HG02943 (cell line): ENCODE measurements around the gene ATP6V1E1.

Experiments
- ATAC-seq: cut with Tn5 transposase; IDR thresholded peaks from one replicate; pipeline ENCODE4 v1.9.1; 2021; ENCODE audit warnings: mild to moderate bottlenecking, low read depth, moderate library complexity; ENCODE audit not compliant: unreplicated experiment

ATP6V1E1 gene

GRCh38 chr22:17634696-17635095, 6.1 kb upstream of the ATP6V1E1 start:
- no peak for ATAC-seq

DNA sequence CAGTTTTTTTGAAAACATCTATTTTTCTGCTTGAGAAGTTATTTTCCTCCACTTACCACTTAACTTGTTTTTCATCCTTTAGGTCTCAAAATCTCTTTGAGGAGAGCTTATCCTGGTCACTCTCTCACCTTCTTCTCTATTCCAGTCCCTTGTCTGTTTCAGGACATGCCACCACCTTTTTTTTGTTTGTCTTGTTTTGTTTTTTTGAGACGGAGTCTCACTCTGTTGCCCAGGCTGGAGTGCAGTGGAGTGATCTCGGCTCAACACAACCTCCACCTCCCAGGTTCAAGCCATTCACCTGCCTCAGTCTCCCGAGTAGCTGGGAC, 5.4 kb upstream of the ATP6V1E1 start:
- ATAC-seq = no peak

- ATAC-seq = no peak
Observed at GRCh38 chr22:17633217-17633997, 4.9 kb upstream of the ATP6V1E1 start.

DNA sequence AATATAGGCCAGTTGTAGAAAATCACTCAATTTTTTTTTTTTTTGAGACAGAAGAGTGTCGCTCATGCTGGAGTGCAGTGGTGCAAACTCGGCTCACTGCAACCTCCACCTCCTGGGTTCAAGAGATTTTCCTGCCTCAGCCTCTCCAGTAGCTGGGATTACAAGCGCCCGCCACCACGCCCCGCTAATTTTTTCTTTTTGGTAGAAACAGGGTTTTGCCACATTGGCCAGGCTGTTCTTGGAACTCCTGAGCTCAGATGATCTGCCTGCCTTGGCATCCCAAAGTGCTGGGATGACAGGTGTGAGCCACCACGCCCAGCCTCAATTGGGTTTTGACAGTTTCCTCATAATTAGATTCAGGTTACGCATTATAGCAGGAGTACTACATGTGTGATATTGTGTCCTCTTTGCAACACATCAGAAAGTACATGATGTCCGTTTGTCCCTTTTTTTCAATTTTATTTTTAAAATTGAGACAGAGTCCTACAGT, 2.6 kb upstream of the ATP6V1E1 start:
- ATAC-seq = no peak

DNA sequence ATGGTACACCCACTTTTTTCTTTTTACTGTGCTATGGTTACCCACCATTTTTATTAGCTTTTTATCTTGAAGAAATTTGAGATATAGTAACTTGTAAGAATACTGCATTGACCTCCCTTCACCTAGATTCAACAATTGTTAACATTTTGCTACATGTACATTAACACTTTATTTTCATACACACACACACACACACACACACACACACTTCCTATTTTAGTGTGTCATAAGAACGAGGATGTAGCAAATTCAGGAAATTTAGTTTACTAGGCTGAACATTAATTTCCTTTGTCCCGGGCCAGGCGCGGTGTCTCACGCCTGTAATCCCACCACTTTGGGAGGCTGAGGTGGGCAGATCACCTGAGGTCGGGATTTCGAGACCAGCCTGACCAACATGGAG, 1.1 kb upstream of the ATP6V1E1 start:
- ATAC-seq = no peak

- ATAC-seq = no peak
Observed at GRCh38 chr22:17629173-17629489, 582 bp upstream of the ATP6V1E1 start.

DNA sequence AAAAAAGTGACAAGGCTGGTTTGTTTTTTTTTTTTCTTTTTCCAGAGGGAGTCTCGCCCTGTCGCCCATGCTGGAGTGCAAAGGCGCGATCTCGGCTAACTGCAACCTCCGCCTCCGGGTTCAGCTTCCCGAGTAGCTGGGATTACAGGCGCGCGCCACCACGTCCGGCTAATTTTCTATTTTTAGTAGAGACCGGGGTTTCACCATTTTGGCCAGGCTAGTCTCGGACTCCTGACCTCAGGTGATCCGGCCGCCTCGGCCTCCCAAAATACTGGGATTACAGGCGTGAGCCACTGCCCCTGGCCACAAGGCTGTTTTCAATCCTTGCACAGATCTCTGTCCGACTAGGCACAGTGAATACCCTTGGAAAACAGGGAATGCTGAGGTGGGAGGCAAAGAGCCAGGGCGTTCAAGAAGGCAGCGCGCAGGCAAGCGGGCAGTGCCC, 566 bp downstream of the ATP6V1E1 start:
- no peak for ATAC-seq

GRCh38 chr22:17613280-17613679, 15.3 kb downstream of the ATP6V1E1 start:
- ATAC-seq = no peak

- no peak for ATAC-seq
Observed at GRCh38 chr22:17612057-17612456, 16.5 kb downstream of the ATP6V1E1 start.

DNA sequence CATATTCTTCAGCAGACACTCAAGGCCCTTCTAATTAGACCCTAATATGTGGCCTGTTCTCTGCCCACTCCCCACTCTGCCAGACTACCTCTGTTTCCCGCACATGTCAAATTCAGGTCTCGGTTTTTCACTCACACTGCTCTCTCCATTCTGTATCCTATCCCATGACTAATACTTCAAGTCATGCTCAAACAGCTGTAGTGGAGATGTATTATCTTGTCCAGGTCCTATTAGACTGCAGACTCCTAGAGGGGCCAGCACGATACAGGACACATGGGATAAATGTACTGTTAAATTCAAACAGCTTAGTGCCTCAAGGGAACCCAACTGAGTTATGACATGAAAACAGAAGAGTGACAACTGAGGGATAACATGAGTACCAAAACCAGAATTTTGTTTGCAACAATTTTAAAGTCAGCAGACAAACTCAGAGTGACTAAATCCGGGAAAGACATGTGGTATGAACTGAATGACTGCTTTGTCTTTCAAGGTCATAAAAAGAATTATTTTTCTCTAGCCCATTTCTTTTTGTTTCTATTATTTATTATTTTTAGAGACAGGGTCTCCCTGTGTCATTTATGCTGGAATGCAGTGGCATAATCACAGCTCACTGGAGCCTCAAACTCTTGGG, 20.5 kb downstream of the ATP6V1E1 start:
- no peak for ATAC-seq

GRCh38 chr22:17606496-17606895, 22.1 kb downstream of the ATP6V1E1 start:
- no peak for ATAC-seq

DNA sequence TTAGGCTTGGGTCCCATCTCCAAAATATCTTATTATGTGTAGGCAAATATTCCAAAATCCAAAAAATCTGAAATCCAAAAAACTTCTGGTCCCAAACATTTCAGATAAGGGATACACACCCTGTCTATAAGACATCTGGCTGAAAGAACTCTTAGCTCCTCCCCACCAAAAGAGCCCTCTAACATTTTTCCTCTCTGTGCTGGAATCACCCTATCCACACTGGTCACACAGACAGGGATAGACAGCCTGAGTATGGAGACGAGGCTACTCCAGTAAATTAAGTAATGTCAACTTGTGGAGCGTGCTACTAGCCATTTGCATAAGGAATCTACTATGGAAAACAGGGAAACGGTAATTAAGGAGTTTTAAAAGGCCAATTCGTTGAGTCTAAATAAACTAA, 24.9 kb downstream of the ATP6V1E1 start:
- no peak for ATAC-seq

DNA sequence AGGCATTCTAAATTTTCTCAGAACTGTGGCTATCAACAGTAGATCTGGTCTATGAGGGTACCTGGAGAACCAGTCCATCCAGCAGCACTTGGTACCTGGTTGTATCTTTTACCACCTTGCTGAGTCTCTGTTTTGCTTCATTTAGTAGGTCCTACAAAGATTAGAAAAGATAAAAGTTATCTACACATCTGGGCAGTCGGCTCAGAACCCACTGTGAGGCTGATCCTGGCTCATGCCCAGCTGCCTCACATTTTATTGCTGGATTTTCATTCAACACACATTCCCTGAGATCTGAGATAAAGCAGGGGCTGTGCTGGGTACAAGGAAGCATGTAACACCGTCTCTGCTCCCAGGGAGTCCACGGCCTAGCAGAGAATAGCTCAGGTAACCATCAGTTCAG, 27.5 kb downstream of the ATP6V1E1 start:
- no peak for ATAC-seq

DNA sequence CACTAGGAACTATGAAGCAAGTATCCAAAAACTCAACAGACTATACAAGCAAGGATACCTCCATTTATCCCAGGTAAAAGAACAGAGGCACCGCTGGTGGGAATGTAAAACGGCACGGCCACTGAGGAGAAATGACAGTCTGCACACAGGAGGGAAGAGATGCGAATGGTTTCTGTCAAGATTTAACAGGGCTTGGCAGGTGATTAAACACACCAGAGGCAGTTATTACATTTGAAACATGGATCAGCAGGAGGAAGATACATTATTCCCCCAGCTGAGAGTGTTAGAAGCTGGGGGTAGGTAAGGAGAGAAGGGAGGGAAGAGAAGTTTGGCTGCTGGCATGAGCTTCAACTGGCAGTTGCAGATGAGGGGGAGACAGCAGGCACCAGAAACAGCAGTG, 30.2 kb downstream of the ATP6V1E1 start:
- no peak for ATAC-seq

DNA sequence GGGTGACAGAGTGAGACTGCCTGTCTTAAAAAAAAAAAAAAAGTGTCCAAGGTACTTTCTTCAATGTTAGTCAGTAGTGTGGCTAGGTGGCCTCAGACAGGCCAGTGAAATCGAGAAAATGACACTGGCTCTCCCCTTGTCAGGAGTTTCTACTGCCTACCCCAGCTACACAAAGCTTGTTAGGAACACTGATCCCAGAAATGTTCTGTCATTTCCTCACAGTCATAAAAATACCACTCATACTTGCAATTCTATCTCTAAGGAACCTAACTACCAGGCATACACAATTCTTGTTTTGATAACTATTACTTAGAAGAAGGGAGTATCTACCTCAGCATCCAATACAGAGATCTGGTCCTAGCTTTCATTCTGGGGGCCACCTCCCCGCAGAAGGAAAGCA, 31.3 kb downstream of the ATP6V1E1 start:
- no peak for ATAC-seq

DNA sequence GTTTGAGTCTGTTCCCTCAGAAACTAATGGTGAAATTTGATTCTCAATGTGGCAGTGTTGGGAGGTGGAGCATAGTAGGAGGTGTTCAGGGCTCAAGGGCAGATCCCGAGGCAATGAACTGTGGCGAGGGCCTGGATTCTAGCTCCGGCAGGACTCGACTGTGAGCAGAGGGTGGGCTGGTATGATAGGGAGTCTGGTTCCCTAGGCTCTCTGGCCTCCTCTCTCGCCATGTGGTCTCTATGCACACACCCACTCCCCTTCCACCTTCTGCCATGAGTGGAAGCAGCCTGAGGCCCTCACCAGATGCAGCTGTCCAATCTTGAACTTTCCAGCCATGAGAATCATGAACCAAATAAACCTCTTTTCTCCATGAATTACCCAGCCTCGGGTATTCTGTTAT, 32.3 kb downstream of the ATP6V1E1 start:
- no peak for ATAC-seq

GRCh38 chr22:17592201-17592600, 36.3 kb downstream of the ATP6V1E1 start:
- no peak for ATAC-seq

DNA sequence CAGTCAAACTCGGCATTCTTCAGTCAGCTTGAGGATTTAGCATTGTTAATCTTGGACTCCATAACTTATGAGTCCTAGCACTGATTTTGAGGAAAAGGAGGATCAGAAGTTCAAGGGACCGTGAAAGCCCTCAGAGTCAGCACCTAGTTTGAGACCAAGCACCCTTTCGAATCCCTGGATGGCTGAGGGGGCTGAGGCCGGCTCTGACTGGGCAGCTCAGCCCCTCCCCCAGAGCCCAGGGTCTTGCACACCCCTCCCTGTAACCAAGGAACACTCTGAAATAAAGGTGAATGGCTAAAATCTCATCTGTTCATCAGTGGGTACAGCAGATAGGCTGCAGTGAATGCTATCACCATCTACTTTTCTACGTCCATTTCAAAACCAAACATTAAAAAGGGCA, 38.0 kb downstream of the ATP6V1E1 start:
- ATAC-seq = no peak

- ATAC-seq = no peak
Observed at GRCh38 chr22:17589810-17590375, 38.7 kb downstream of the ATP6V1E1 start.

DNA sequence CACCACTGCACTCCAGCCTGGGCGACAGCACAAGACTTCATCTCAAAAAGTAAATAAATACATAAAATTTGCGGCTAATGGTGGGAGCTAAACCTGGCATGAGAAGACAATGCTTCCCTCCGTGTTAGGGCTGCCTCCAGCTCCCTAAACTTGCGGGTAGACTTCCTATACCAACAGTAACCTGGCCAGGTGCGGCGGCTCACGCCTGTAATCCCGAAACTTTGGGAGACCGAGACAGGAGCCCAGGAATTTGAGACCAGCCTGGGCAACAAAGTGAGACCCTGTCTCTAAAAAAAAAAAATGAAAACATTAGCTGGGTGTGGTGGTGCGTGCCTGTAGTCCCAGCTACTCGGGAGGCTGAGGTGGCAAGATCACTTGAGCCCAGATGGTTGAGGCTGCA, 39.9 kb downstream of the ATP6V1E1 start:
- no peak for ATAC-seq

DNA sequence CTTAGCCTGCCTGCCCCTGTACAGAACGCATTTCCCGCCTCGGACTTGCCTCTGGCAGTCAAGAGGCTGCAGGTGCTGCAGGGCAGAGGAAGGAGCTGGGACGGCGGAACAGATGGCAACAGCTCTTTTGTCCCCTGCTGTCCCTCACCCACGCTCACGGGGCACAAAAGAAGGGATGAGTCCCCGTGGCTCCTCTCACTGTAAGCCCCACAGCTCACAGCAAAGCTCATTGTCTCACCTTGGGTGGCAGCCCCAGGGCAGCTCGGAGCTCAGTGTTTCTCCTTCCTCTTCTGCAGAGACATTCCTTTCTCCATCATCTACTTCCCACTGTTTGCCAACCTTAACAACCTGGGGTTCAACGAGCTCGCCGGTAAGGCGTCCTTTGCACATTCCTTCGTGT, 40.9 kb downstream of the ATP6V1E1 start:
- no peak for ATAC-seq

- ATAC-seq = no peak
Observed at GRCh38 chr22:17586831-17587440, 41.6 kb downstream of the ATP6V1E1 start.
